ENCODE data around the gene SIPA1L3.

DNA sequence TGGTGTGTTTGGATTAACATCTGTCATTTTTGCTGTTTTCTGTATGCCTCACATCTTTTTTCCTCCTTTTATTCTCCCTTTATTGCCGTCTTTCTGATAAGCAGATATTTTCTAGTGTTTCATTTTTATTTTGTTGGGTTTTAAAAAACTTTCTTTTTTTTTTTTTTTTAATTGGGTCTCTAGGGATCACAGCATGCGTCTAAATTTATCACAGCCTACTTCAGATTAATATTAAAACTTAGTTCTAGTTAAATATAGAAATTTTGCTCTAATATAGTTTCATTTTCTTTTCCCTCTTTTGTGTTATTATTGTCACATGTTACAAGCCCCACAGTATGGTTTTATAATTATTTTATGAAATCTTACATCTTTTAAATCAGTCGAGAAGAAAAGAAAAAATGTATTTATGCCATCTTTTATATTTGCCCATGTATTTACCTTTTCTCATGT lies 52.7 kb downstream of the SIPA1L3 start:
- TF ChIP-seq, protein P1, sequence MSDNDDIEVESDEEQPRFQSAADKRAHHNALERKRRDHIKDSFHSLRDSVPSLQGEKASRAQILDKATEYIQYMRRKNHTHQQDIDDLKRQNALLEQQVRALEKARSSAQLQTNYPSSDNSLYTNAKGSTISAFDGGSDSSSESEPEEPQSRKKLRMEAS (IDR thresholded peaks at IDR 0.05), result no peak
- TF ChIP-seq ZBTB7A (IDR thresholded peaks at IDR 0.05; ENCODE audit: low read depth), result no peak
- no peak for TF ChIP-seq TCF12 (IDR thresholded peaks at IDR 0.05; ENCODE audit: low read depth)
- TF ChIP-seq EP300 (IDR thresholded peaks at IDR 0.05; ENCODE audit: borderline replicate concordance), result no peak

Data from Ishikawa (cell line).